K562 (cell line): ENCODE results near the gene RAMACL. TPM values are rescaled to one million over a fixed set of nuclear protein-coding genes. Genes with fewer than 3 reads are reported as not detected.

ENCODE experiments used
- ATAC-seq: fragments of 200-7000 bp; cut with Tn5 transposase; 3 replicates; pipeline ENCODE4 v1.9.1; 2020; ENCODE audit warnings: moderate library complexity
- BruUV-seq: library from RNA; stranded (reverse); fragments of 400-500 nt; replicated peaks from 2 replicates; lab custom pipeline; 2021; lab: Mats Ljungman, UMichigan
- CTCF ChIA-PET: fragments of 300-600 bp; formaldehyde crosslinking; extraction: SDS; loops from one replicate; lab custom pipeline; 2021; ENCODE audit warnings: low intra/inter-chr PET ratio; lab: Yijun Ruan, JAX
- POLR2A ChIA-PET: fragments of 300-600, 350-650 bp; sonication (Branson Sonifier 250); formaldehyde crosslinking; extraction: SDS; loops from one replicate; lab custom pipeline; 2021; ENCODE audit warnings: antibody characterized with exemption, inconsistent platforms; lab: Yijun Ruan, JAX
- DNase-seq, 4 experiments: peaks; one replicate each; pipeline versions ENCODE4 v3.0.0 to v3.0.0-alpha.2; 2011 to 2018; ENCODE audit warnings: low spot score in 3 of 4, mixed read lengths in 3 of 4; ENCODE audit errors: extremely low read depth in 1 of 4
- FAIRE-seq: peaks from 2 replicates; lab custom pipeline; 2011; peaks lifted over from hg19 to GRCh38; lab: Jason Lieb, UNC
- H2AFZ ChIP-seq: 2 replicates; pipeline ENCODE4 v1.6.0; 2011; ENCODE audit warnings: low read depth, low read length, control low read depth, inconsistent platforms
- H3K27ac ChIP-seq: fragments of 200-600 bp; 3 replicates; pipeline ENCODE4 v1.8.0; 2011; ENCODE audit warnings: low read depth, mild to moderate bottlenecking, control low read depth, inconsistent platforms, low read length, moderate library complexity, mixed read lengths; ENCODE audit errors: extremely low read depth
- H3K27me3 ChIP-seq, 2 experiments: fragments of 300-600 bp in 1 of 2; 2 replicates in 1 of 2; 3 replicates in 1 of 2; pipeline versions ENCODE4 v1.6.0 to v1.8.0; 2011; ENCODE audit warnings: inconsistent platforms in 2 of 2, low read length in 2 of 2, mild to moderate bottlenecking in 1 of 2, mixed read lengths in 1 of 2, moderate library complexity in 1 of 2; ENCODE audit not compliant: control insufficient read depth in 2 of 2, insufficient read depth in 2 of 2
- H3K36me3 ChIP-seq: fragments of 300-600 bp; 3 replicates; pipeline ENCODE4 v1.8.0; 2011; ENCODE audit warnings: mild to moderate bottlenecking, low read length, inconsistent platforms; ENCODE audit not compliant: control insufficient read depth, insufficient read depth
- H3K4me1 ChIP-seq, 2 experiments: fragments of 200-600 bp in 1 of 2; replicated peaks in 1 of 2; 2 replicates in 1 of 2; 3 replicates in 1 of 2; pipeline versions ENCODE4 v1.5.1 to v1.8.0; 2011; ENCODE audit warnings: inconsistent platforms in 2 of 2, low read length in 2 of 2, mild to moderate bottlenecking in 1 of 2, mixed read lengths in 1 of 2, moderate library complexity in 1 of 2; ENCODE audit not compliant: control insufficient read depth in 2 of 2, insufficient read depth in 2 of 2
- H3K4me2 ChIP-seq: 2 replicates; pipeline ENCODE4 v1.6.1; 2011; ENCODE audit warnings: low read length, control low read depth, inconsistent platforms, mixed read lengths; ENCODE audit not compliant: insufficient read depth
- H3K4me3 ChIP-seq: fragments of 200-600 bp; sonication (generic), shearing (Covaris generic); 2 replicates; pipeline ENCODE4 v1.5.1; 2016; ENCODE audit warnings: control low read depth, inconsistent platforms
- H3K79me2 ChIP-seq: fragments of 200-600 bp; 3 replicates; pipeline ENCODE4 v1.8.0; 2011; ENCODE audit warnings: low read length, inconsistent platforms; ENCODE audit not compliant: control insufficient read depth, insufficient read depth
- H3K9ac ChIP-seq, 2 experiments: 2 replicates each; pipeline versions ENCODE4 v1.6.0 to v1.6.1; 2011; ENCODE audit warnings: low read depth in 2 of 2, low read length in 2 of 2, control low read depth in 1 of 2, inconsistent platforms in 1 of 2, mild to moderate bottlenecking in 1 of 2, mixed read lengths in 1 of 2; ENCODE audit not compliant: insufficient read depth in 1 of 2
- H3K9me1 ChIP-seq: one replicate; pipeline ENCODE4 v1.6.0; 2011; ENCODE audit warnings: inconsistent platforms, mild to moderate bottlenecking, low read length, moderate library complexity; ENCODE audit not compliant: control insufficient read depth, insufficient read depth
- H3K9me3 ChIP-seq: replicated peaks from 2 replicates; pipeline ENCODE4 v1.5.1; 2011; ENCODE audit warnings: low read depth, low read length, inconsistent platforms; ENCODE audit not compliant: control insufficient read depth, insufficient read depth
- H4K20me1 ChIP-seq: replicated peaks from 2 replicates; pipeline ENCODE4 v1.6.1; 2011; ENCODE audit warnings: low read length, inconsistent platforms, mixed read lengths; ENCODE audit not compliant: control insufficient read depth, insufficient read depth
- FOXJ2 ChIP-seq: fragments of 200-800 bp; sonication (Bioruptor generic); IDR thresholded peaks from 2 replicates; pipeline ENCODE4 v1.6.1; 2016; ENCODE audit warnings: missing genetic modification characterization, missing compliant biosample characterization
- MTA1 ChIP-seq: fragments of 450-650 bp; IDR thresholded peaks from 2 replicates; pipeline ENCODE4 v1.6.1; 2017; ENCODE audit warnings: borderline replicate concordance
- NFYB ChIP-seq: IDR thresholded peaks from 2 replicates; pipeline ENCODE4 v1.6.1; 2011; ENCODE audit warnings: mild to moderate bottlenecking, moderate library complexity; ENCODE audit not compliant: insufficient read length; ENCODE audit errors: extremely low read depth
- PRMT5 ChIP-seq: sonication (generic); formaldehyde crosslinking; IDR thresholded peaks from 2 replicates; pipeline ENCODE4 v1.5.0; 2020; ENCODE audit warnings: missing genetic modification reagents
- ZNF561 ChIP-seq: fragments of 450-650 bp; formaldehyde crosslinking; conservative IDR thresholded peaks from 2 replicates; pipeline ENCODE4 v1.4.0; 2020; ENCODE audit warnings: mild to moderate bottlenecking, moderate library complexity
- ZNF707 ChIP-seq: fragments of 250-450 bp; sonication (Bioruptor Pico); conservative IDR thresholded peaks from 2 replicates; pipeline ENCODE4 v1.8.0; 2022; ENCODE audit warnings: inconsistent platforms, mild to moderate bottlenecking, moderate library complexity
- WGBS: fragments of 100-300 bp; shearing (Covaris generic); methylation state at CpG from one replicate; pipeline ENCODE4 v1.1.6; 2016; ENCODE audit warnings: low coverage, mixed read lengths; ENCODE audit not compliant: insufficient coverage; ENCODE audit errors: missing lambda C conversion rate; 5-methylcytosine and 5-hydroxymethylcytosine counted together
- in situ Hi-C: fragments of 300-500 bp; cut with MboI; formaldehyde crosslinking; loops from 4 replicates; pipeline ENCODE4 v1.15.0; 2018; ENCODE audit warnings: inconsistent platforms, mixed read lengths
- intact Hi-C: fragments of 100-400 bp; cut with micrococcal nuclease; formaldehyde crosslinking; loops from 2 replicates; pipeline ENCODE4 v1.14.2; 2022
- polyA plus RNA-seq, 8 experiments: library from polyadenylated mRNA; depleted of rRNA in 4 of 8; stranded (reverse) in 5 of 8; unstranded in 3 of 8; fragments of >200 nt; fragmentation: Nextera tagmentation in 2 of 8; fragmentation: Illumina TruSeq in 1 of 8; extraction: Ambion mirVana in 2 of 8; extraction: Trizol in 1 of 8; gene quantifications; 2 replicates each; pipeline versions ENCODE4 v1.2.1 to v1.2.3, GENCODE V29; 2011 to 2014; ENCODE audit warnings: inconsistent platforms in 1 of 8, missing spikeins in 1 of 8
- total RNA-seq, 7 experiments: library from RNA; depleted of rRNA in 6 of 7; stranded (reverse); fragments of >200 nt in 6 of 7; fragmentation: Illumina TruSeq in 2 of 7; extraction: Trizol in 2 of 7; gene quantifications; 2 replicates each; pipeline versions ENCODE4 v1.2.1 to v1.2.3, GENCODE V29; 2011 to 2021; ENCODE audit warnings: low replicate concordance in 1 of 7
- TF ChIP-seq, protein P1 (sequence below): fragments of 450-650 bp; IDR thresholded peaks from 2 replicates; pipeline ENCODE4 v1.6.1; 2018; ENCODE audit not compliant: partially characterized antibody
- TF ChIP-seq, protein P2 (sequence below): fragments of 250-450 bp; sonication (Bioruptor Pico); IDR thresholded peaks from 2 replicates; pipeline ENCODE4 v1.8.0; 2022; ENCODE audit warnings: inconsistent platforms, mild to moderate bottlenecking, moderate library complexity, borderline replicate concordance

RAMACL gene
- total and polyA plus RNA-seq, 9 of the 15 experiments (the other 6 are each of a cell fraction or from before 2014, with no cell fraction given) = 0.11 to 1.7 (median 0.41) TPM; not detected in 1

- TF ChIP-seq, protein P1, sequence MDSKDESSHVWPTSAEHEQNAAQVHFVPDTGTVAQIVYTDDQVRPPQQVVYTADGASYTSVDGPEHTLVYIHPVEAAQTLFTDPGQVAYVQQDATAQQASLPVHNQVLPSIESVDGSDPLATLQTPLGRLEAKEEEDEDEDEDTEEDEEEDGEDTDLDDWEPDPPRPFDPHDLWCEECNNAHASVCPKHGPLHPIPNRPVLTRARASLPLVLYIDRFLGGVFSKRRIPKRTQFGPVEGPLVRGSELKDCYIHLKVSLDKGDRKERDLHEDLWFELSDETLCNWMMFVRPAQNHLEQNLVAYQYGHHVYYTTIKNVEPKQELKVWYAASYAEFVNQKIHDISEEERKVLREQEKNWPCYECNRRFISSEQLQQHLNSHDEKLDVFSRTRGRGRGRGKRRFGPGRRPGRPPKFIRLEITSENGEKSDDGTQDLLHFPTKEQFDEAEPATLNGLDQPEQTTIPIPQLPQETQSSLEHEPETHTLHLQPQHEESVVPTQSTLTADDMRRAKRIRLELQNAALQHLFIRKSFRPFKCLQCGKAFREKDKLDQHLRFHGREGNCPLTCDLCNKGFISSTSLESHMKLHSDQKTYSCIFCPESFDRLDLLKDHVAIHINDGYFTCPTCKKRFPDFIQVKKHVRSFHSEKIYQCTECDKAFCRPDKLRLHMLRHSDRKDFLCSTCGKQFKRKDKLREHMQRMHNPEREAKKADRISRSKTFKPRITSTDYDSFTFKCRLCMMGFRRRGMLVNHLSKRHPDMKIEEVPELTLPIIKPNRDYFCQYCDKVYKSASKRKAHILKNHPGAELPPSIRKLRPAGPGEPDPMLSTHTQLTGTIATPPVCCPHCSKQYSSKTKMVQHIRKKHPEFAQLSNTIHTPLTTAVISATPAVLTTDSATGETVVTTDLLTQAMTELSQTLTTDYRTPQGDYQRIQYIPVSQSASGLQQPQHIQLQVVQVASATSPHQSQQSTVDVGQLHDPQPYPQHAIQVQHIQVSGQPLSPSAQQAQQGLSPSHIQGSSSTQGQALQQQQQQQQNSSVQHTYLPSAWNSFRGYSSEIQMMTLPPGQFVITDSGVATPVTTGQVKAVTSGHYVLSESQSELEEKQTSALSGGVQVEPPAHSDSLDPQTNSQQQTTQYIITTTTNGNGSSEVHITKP = no peak
- TF ChIP-seq ZNF561 (CRISPR knock-in tag) = no peak
- TF ChIP-seq MTA1 = no peak
- TF ChIP-seq, all 486 proteins: peak for 0
These were observed 23.8 kb downstream of the RAMACL start (continued) for GRCh38 chr6:166562726-166563125.

DNA sequence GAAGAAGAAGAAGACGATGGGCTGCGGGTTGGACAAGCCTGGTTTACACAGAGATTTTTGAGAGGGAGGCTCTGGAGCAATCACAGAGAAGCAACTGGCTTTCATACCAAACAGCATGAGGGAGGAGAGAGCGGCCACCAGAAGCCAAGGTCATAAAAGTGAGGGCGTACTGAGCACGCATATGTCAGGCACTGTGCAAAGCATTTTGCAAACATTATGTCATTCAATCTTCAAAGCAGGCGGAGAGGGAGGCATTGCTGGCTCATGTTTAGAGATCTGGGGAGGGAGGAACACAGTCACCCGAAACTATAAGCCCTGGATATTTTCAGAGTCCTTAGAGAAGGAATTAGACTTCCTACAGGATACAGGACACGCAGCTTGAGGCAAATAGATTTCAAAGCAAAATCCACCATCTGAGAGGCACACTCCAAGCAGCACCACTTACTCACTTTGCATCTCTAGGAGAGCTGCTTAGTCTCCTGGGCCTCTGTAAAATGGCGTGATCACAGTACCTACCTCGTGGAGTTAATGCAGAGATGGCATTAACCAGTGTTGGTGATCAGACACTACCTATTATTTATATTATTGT is 24.6 kb downstream of the RAMACL start:
- POLR2A ChIA-PET = no interaction called here
- ATAC-seq (no peak), FAIRE-seq (no peak), DNase-seq (no peak)
- under 1% methylated on average over 10 of the region's 10 CpGs for WGBS
- BruUV-seq = no TSS peak
- peaks cover 0 to 3% of the 10 kb centered on the region in 2 experiments; a peak in 1 of 5 replicates for H3K4me1 ChIP-seq
- H3K4me2 ChIP-seq = no peak overlapping the region
- peaks cover 47 to 76% of the 10 kb centered on the region in 2 experiments for H3K27me3 ChIP-seq
- H4K20me1 ChIP-seq = peaks cover under 1% of the 10 kb centered on the region
- H3K4me3 ChIP-seq = no peak overlapping the region
- intact Hi-C loops = no loop called here
- no peak overlapping the region for H3K27ac ChIP-seq
- TF ChIP-seq ZNF707 (no peak), FOXJ2 (tag) (no peak), NFYB (no peak), PRMT5 (no peak)
- TF ChIP-seq, protein P2, sequence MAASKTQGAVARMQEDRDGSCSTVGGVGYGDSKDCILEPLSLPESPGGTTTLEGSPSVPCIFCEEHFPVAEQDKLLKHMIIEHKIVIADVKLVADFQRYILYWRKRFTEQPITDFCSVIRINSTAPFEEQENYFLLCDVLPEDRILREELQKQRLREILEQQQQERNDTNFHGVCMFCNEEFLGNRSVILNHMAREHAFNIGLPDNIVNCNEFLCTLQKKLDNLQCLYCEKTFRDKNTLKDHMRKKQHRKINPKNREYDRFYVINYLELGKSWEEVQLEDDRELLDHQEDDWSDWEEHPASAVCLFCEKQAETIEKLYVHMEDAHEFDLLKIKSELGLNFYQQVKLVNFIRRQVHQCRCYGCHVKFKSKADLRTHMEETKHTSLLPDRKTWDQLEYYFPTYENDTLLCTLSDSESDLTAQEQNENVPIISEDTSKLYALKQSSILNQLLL = no peak
- CTCF ChIA-PET = no interaction called here
- H3K9me3 ChIP-seq = no peaks in the 10 kb centered on the region
- H3K79me2 ChIP-seq = no peaks in the 10 kb centered on the region
- in situ Hi-C loops = no loop called here
- H3K9ac ChIP-seq = no peak overlapping the region
- no peak overlapping the region for H2AFZ ChIP-seq
- H3K36me3 ChIP-seq = no peaks in the 10 kb centered on the region
- H3K9me1 ChIP-seq = no peaks in the 10 kb centered on the region
